Measurements from ENCODE around the gene BCL11B. TPM values are rescaled to one million over a fixed set of nuclear protein-coding genes. Genes with fewer than 3 reads are reported as not detected.

BCL11B gene
- total RNA-seq, 1 donor from 2014 or later = 0.16 TPM

- intact Hi-C loops (cut with DNase I) = no loop called here
- DNase-seq (ENCODE audit: low spot score) = no peak
Observed at GRCh38 chr14:99132821-99133635, 139.0 kb downstream of the BCL11B start.

- intact Hi-C loops (cut with DNase I) = no loop called here
- no peak for DNase-seq (ENCODE audit: low spot score)
Observed at GRCh38 chr14:99131632-99132271, 140.2 kb downstream of the BCL11B start.

GRCh38 chr14:99129998-99130397, 142.0 kb downstream of the BCL11B start:
- no peak for DNase-seq (ENCODE audit: low spot score)
- intact Hi-C loops (cut with DNase I) = no loop called here

- intact Hi-C loops (cut with DNase I) = no loop called here
- DNase-seq (ENCODE audit: low spot score) = no peak
Observed at GRCh38 chr14:99129211-99129696, 142.7 kb downstream of the BCL11B start.

- no peak for DNase-seq (ENCODE audit: low spot score)
- intact Hi-C loops (cut with DNase I) = no loop called here
Observed at GRCh38 chr14:99128185-99128584, 143.8 kb downstream of the BCL11B start.

GRCh38 chr14:99127651-99128167, 144.3 kb downstream of the BCL11B start:
- intact Hi-C loops (cut with DNase I) = no loop called here
- DNase-seq (ENCODE audit: low spot score) = no peak

GRCh38 chr14:99125616-99126431, 146.2 kb downstream of the BCL11B start:
- intact Hi-C loops (cut with DNase I) = no loop called here
- no peak for DNase-seq (ENCODE audit: low spot score)

- intact Hi-C loops (cut with DNase I) = no loop called here
- DNase-seq (ENCODE audit: low spot score) = no peak
Observed at GRCh38 chr14:99125113-99125512, 146.9 kb downstream of the BCL11B start.

- intact Hi-C loops (cut with DNase I) = no loop called here
- no peak for DNase-seq (ENCODE audit: low spot score)
Observed at GRCh38 chr14:99124482-99125105, 147.4 kb downstream of the BCL11B start.

- DNase-seq (ENCODE audit: low spot score) = no peak
Observed at GRCh38 chr14:99123208-99123870, 148.7 kb downstream of the BCL11B start.

GRCh38 chr14:99122521-99123125, 149.4 kb downstream of the BCL11B start:
- DNase-seq (ENCODE audit: low spot score) = no peak
- intact Hi-C loops (cut with DNase I) = no loop called here

More at GRCh38 chr14:99123208-99123870, 148.7 kb downstream of the BCL11B start:
- intact Hi-C loops (cut with DNase I) = no loop called here

- no peak for DNase-seq (ENCODE audit: low spot score)
Observed at GRCh38 chr14:99121319-99121875, 150.6 kb downstream of the BCL11B start.

GRCh38 chr14:99120526-99121318, 151.3 kb downstream of the BCL11B start:
- intact Hi-C loops (cut with DNase I) = no loop called here
- DNase-seq (ENCODE audit: low spot score) = no peak

More at GRCh38 chr14:99121319-99121875, 150.6 kb downstream of the BCL11B start:
- intact Hi-C loops (cut with DNase I) = no loop called here

GRCh38 chr14:99119554-99120525, 152.2 kb downstream of the BCL11B start:
- DNase-seq (ENCODE audit: low spot score) = no peak
- intact Hi-C loops (cut with DNase I) = no loop called here
